Panc1 (cell line): ENCODE measurements around the gene SRC.

ENCODE experiments used
- POLR2AphosphoS5 ChIP-seq: IDR thresholded peaks from 2 replicates; pipeline ENCODE4 v1.6.1; 2012; ENCODE audit warnings: mild to moderate bottlenecking, low read depth, low read length, moderate library complexity
- TCF7L2 ChIP-seq: IDR thresholded peaks from 2 replicates; pipeline ENCODE4 v1.6.1; 2011; ENCODE audit warnings: mild to moderate bottlenecking, low read depth, low read length, inconsistent platforms
- TF ChIP-seq, protein P1 (sequence below): fragments of 450-650 bp; IDR thresholded peaks from 2 replicates; pipeline ENCODE4 v1.5.1; 2017; ENCODE audit warnings: mild to moderate bottlenecking

DNA sequence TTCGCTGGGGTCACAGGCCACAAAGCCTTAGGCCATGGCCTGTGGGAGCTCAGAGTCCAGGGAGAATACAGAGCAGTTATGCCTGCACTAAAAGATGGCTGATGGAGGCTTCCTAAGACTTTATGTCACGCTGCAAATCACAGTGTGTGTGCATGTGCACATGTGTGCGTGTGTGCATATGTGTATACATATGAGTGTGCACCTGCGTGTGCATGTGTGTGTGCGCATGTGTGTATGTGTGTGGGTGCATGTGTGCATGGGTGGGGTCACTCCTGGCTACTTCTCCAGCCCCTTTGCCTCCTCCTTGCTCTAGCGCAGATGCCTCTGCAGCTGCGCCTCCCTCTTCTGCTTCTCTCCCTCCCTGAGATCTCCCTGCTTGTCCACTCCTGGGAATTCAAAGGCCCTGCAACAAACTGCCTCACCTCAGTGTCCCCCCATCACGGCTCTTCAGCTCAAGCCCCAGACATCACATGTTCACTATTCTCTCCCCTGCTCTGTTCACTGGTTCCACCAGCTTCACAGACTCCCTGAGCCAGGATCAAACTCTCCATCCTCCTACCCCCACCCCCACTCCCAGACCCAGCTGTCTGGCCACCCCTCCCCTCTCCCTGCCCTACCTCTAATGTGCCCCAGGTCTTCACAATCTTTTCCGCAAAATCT is 90.7 kb downstream of the SRC start:
- TF ChIP-seq, protein P1, sequence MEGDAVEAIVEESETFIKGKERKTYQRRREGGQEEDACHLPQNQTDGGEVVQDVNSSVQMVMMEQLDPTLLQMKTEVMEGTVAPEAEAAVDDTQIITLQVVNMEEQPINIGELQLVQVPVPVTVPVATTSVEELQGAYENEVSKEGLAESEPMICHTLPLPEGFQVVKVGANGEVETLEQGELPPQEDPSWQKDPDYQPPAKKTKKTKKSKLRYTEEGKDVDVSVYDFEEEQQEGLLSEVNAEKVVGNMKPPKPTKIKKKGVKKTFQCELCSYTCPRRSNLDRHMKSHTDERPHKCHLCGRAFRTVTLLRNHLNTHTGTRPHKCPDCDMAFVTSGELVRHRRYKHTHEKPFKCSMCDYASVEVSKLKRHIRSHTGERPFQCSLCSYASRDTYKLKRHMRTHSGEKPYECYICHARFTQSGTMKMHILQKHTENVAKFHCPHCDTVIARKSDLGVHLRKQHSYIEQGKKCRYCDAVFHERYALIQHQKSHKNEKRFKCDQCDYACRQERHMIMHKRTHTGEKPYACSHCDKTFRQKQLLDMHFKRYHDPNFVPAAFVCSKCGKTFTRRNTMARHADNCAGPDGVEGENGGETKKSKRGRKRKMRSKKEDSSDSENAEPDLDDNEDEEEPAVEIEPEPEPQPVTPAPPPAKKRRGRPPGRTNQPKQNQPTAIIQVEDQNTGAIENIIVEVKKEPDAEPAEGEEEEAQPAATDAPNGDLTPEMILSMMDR = no peak
- no peak for TF ChIP-seq POLR2AphosphoS5
- TF ChIP-seq TCF7L2 = no peak
